GM12872 (cell line): Measurements from ENCODE around the gene CRLF3.

Experiments
- CTCF ChIP-seq: IDR thresholded peaks from 3 replicates; pipeline ENCODE4 v1.5.1; 2011; ENCODE audit warnings: low read depth, mild to moderate bottlenecking, low read length, moderate library complexity; ENCODE audit not compliant: insufficient read depth

Gene CRLF3

GRCh38 chr17:30838202-30838807 lies 13.8 kb upstream of the CRLF3 start:
- TF ChIP-seq CTCF, result no peak

GRCh38 chr17:30832438-30833124 lies 8.1 kb upstream of the CRLF3 start:
- TF ChIP-seq CTCF, result no peak

GRCh38 chr17:30831663-30832437 lies 7.4 kb upstream of the CRLF3 start, which contains the start of gene ATAD5:
Gene ATAD5 (plus strand): TSS chr17:30831966. CDS start chr17:30832348, 382 bp downstream.
- TF ChIP-seq CTCF, result no peak

GRCh38 chr17:30831257-30831656 lies 6.8 kb upstream of the CRLF3 start:
- TF ChIP-seq CTCF, result no peak

GRCh38 chr17:30829022-30829421 lies 4.5 kb upstream of the CRLF3 start:
- no peak for TF ChIP-seq CTCF

- TF ChIP-seq CTCF, result no peak
Measured at GRCh38 chr17:30827082-30827481, 2.6 kb upstream of the CRLF3 start.

GRCh38 chr17:30824002-30824355 lies 513 bp downstream of the CRLF3 start:
- TF ChIP-seq CTCF, result no peak
